ENCODE data around the gene SLC1A1. TPM values are rescaled to one million over a fixed set of nuclear protein-coding genes. Genes with fewer than 3 reads are reported as not detected.

Gene SLC1A1
- total RNA-seq, 1 experiment from 2014 or later = 3.2 TPM

DNA sequence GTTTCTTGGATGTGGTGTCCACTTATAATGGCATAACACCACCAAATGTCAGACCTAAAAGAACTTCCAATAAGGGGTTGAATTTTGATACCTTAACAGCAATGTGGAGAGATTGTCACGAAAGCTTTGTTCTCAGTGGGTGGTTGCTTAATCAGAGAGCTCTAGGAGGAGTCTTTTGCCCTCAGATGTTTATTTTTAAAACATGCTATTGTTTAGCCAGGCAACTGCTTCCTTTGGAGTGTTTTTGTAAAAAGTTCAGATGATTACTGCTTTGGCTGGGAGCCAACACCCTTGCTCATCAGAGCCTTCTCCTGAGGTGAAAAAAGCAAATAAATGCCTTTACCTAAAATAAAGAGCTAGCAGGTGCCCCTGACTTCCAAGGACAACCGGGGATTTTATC, 65.0 kb downstream of the SLC1A1 start:
- Histone ChIP-seq H3K4me2 (ENCODE audit: low read length) (no peak overlapping the region), H2AFZ (ENCODE audit: low read length) (no peak overlapping the region), H3K36me3 (ENCODE audit: low read depth, low read length) (no peaks in the 10 kb centered on the region), H3K9me3 (ENCODE audit: low read length) (no peaks in the 10 kb centered on the region), H3K9ac (ENCODE audit: low read length) (no peak overlapping the region), H3K4me3 (ENCODE audit: low read length) (no peak overlapping the region), H4K20me1 (ENCODE audit: low read length) (no peaks in the 10 kb centered on the region), H3K27ac (ENCODE audit: low read length) (no peak overlapping the region), H3K79me2 (ENCODE audit: low read length) (no peaks in the 10 kb centered on the region), H3F3A (ENCODE audit: low read length, unreplicated experiment) (no peaks in the 10 kb centered on the region), H3K9me2 (replicated peaks; ENCODE audit: low read length) (no peaks in the 10 kb centered on the region), H3K4me1 (ENCODE audit: insufficient read depth, low read length) (no peaks in the 10 kb centered on the region), H3K27me3 (ENCODE audit: low read length) (no peaks in the 10 kb centered on the region)
- ATAC-seq (no peak), DNase-seq (no peak)
- TF ChIP-seq EZH2phosphoT487 (IDR thresholded peaks at IDR 0.05; ENCODE audit: borderline replicate concordance, low read length) (no peak), EZH2 (IDR thresholded peaks at IDR 0.05; ENCODE audit: low read length, unreplicated experiment) (no peak)
- BruUV-seq (replicated peaks) = no TSS peak
- ChIA-PET CTCF (no interaction called here), POLR2A (ENCODE audit: unreplicated experiment) (no interaction called here)
- intact Hi-C loops (cut with micrococcal nuclease) = no loop called here

DNA sequence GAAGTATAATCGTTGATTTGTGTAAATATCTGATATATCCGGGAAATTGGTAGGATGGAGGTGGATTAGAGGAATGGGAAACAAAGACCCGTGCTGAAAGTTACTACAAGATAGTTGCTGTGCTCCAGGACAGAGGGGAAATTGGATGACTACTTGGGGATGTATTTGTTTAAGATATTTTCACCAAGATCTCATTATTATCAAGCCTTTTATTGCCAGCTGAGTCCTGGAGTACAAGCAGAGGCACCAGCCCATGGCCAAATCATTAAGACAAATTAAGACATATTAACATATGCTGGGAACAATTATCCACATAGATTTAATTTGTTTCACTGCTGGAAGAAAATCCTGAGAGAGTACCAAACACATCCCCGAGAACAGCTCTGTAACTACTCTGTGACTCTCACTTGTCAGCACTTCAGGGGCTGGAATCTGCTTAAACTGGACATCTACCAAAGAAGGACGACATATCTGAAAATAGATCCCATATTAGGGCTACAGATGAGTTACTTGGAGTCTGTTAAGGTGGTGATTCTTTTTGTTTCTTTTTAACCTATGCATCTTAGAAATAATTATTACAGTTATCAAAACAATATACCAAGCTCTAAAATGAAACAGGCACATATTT, 68.2 kb downstream of the SLC1A1 start:
- no peaks in the 10 kb centered on the region for H3K36me3 ChIP-seq (ENCODE audit: low read depth, low read length)
- H3K79me2 ChIP-seq (ENCODE audit: low read length) = no peaks in the 10 kb centered on the region
- ChIA-PET POLR2A (ENCODE audit: unreplicated experiment) (no interaction called here), CTCF (no interaction called here)
- no TSS peak for BruUV-seq (replicated peaks)
- no peak overlapping the region for H3K9ac ChIP-seq (ENCODE audit: low read length)
- H3K27ac ChIP-seq (ENCODE audit: low read length) = no peak overlapping the region
- H3K9me3 ChIP-seq (ENCODE audit: low read length) = no peaks in the 10 kb centered on the region
- no peaks in the 10 kb centered on the region for H3F3A ChIP-seq (ENCODE audit: low read length, unreplicated experiment)
- H3K4me3 ChIP-seq (ENCODE audit: low read length) = no peak overlapping the region
- no peaks in the 10 kb centered on the region for H3K4me1 ChIP-seq (ENCODE audit: insufficient read depth, low read length)
- H3K4me2 ChIP-seq (ENCODE audit: low read length) = no peak overlapping the region
- DNase-seq = no peak
- no peaks in the 10 kb centered on the region for H4K20me1 ChIP-seq (ENCODE audit: low read length)
- no peaks in the 10 kb centered on the region for H3K27me3 ChIP-seq (ENCODE audit: low read length)
- TF ChIP-seq EZH2 (IDR thresholded peaks at IDR 0.05; ENCODE audit: low read length, unreplicated experiment) = no peak
- TF ChIP-seq EZH2phosphoT487 (IDR thresholded peaks at IDR 0.05; ENCODE audit: borderline replicate concordance, low read length) = no peak
- TF ChIP-seq, protein P1, sequence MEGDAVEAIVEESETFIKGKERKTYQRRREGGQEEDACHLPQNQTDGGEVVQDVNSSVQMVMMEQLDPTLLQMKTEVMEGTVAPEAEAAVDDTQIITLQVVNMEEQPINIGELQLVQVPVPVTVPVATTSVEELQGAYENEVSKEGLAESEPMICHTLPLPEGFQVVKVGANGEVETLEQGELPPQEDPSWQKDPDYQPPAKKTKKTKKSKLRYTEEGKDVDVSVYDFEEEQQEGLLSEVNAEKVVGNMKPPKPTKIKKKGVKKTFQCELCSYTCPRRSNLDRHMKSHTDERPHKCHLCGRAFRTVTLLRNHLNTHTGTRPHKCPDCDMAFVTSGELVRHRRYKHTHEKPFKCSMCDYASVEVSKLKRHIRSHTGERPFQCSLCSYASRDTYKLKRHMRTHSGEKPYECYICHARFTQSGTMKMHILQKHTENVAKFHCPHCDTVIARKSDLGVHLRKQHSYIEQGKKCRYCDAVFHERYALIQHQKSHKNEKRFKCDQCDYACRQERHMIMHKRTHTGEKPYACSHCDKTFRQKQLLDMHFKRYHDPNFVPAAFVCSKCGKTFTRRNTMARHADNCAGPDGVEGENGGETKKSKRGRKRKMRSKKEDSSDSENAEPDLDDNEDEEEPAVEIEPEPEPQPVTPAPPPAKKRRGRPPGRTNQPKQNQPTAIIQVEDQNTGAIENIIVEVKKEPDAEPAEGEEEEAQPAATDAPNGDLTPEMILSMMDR (conservative IDR thresholded peaks at IDR 0.05; ENCODE audit: low read depth, low read length) = no peak
- no peaks in the 10 kb centered on the region for H3K9me2 ChIP-seq (replicated peaks; ENCODE audit: low read length)
- no peak overlapping the region for H2AFZ ChIP-seq (ENCODE audit: low read length)
- intact Hi-C loops (cut with micrococcal nuclease) = no loop called here
- ATAC-seq = no peak

DNA sequence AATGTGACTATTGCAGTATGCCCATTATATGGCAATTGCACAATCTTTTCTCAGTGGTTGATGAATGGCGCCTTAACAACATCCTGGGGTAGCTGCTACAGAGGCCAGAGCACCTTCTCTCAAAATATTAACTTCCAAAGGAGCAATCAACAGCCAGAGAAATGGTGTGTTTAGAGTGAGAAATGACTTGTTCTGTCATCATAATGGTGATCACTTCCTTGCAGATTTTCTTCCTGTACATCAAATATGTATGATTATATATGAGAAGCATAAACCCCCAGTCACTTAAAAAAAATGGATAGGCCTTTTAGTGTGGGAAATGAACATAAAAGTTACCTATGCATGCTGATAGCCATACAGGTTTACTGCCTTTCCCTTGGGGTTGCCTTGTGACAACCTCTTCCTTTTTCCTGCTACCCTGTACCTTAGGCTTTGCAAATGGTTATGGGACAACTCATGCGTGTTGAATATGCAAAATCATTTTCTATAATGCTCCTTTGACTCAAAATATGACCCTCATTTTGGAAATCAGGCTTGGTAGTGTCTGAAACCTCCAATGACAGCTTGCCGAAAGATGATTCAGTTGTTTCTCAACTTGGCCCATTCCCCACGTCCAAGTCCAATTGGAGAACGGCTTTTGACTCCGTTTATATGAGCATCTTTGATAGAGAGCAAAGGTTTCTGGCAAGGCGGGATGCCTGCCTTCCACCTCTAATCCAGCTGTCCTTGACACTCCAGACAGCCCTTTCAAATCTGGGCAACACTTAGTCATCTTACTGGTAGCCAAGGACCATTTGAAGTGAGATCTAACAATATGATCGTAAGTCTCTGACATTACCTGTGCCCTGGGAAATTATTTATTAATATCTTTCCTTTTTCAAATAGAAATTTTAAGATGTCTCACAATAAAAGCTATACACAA, 69.3 kb downstream of the SLC1A1 start:
- H3K4me2 ChIP-seq (ENCODE audit: low read length) = no peak overlapping the region
- H3K9me3 ChIP-seq (ENCODE audit: low read length) = no peaks in the 10 kb centered on the region
- ATAC-seq (no peak), DNase-seq (no peak)
- H4K20me1 ChIP-seq (ENCODE audit: low read length) = no peaks in the 10 kb centered on the region
- H3K36me3 ChIP-seq (ENCODE audit: low read depth, low read length) = no peaks in the 10 kb centered on the region
- intact Hi-C loops (cut with micrococcal nuclease) = no loop called here
- ChIA-PET POLR2A (ENCODE audit: unreplicated experiment) (no interaction called here), CTCF (no interaction called here)
- no peaks in the 10 kb centered on the region for H3K79me2 ChIP-seq (ENCODE audit: low read length)
- no peaks in the 10 kb centered on the region for H3K4me1 ChIP-seq (ENCODE audit: insufficient read depth, low read length)
- H2AFZ ChIP-seq (ENCODE audit: low read length) = no peak overlapping the region
- BruUV-seq (replicated peaks) = no TSS peak
- no peaks in the 10 kb centered on the region for H3K9me2 ChIP-seq (replicated peaks; ENCODE audit: low read length)
- no peaks in the 10 kb centered on the region for H3F3A ChIP-seq (ENCODE audit: low read length, unreplicated experiment)
- H3K9ac ChIP-seq (ENCODE audit: low read length) = no peak overlapping the region
- no peak overlapping the region for H3K4me3 ChIP-seq (ENCODE audit: low read length)
- no peak overlapping the region for H3K27ac ChIP-seq (ENCODE audit: low read length)
- TF ChIP-seq EZH2 (IDR thresholded peaks at IDR 0.05; ENCODE audit: low read length, unreplicated experiment) (no peak), EZH2phosphoT487 (IDR thresholded peaks at IDR 0.05; ENCODE audit: borderline replicate concordance, low read length) (no peak)
- TF ChIP-seq, protein P1 (conservative IDR thresholded peaks at IDR 0.05; ENCODE audit: low read depth, low read length) = no peak
- H3K27me3 ChIP-seq (ENCODE audit: low read length) = no peaks in the 10 kb centered on the region
